Measurements from ENCODE around the gene STEEP1.

STEEP1 gene

DNA sequence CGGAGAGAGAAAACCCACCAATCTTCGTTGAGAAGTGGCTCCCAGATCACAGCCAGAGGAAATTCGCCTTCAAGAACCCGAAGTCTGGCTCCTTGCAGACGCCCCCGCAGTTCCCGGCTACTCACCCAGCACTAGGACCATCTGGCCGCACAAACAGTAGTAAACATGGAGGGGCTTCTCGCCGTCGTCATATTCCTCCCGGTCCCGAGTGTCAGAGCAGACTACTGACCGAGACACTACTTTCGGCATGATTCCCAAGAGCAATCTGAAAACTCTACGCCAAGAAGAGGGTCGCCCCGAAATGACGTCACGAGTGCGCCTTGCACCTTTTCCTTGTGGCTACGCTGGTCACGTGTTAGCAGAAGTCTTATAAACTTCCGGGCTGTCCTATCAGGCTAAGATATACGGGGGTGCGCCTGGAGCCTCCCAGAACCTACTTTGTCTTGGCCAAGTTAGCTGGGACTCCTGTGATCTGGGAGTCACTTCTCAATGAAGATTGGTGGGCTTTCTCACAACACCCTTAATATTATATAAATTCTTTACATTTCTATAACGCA lies at the start of gene STEEP1:
TSS of gene STEEP1 (minus strand) at position 303 of the 557 bp plus-strand sequence. CDS start at position 249, 54 bp downstream.
- DNase-seq (ENCODE audit: low read depth) = peak; percentile 91
- TF ChIP-seq, protein P1, sequence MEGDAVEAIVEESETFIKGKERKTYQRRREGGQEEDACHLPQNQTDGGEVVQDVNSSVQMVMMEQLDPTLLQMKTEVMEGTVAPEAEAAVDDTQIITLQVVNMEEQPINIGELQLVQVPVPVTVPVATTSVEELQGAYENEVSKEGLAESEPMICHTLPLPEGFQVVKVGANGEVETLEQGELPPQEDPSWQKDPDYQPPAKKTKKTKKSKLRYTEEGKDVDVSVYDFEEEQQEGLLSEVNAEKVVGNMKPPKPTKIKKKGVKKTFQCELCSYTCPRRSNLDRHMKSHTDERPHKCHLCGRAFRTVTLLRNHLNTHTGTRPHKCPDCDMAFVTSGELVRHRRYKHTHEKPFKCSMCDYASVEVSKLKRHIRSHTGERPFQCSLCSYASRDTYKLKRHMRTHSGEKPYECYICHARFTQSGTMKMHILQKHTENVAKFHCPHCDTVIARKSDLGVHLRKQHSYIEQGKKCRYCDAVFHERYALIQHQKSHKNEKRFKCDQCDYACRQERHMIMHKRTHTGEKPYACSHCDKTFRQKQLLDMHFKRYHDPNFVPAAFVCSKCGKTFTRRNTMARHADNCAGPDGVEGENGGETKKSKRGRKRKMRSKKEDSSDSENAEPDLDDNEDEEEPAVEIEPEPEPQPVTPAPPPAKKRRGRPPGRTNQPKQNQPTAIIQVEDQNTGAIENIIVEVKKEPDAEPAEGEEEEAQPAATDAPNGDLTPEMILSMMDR (IDR thresholded peaks at IDR 0.05; ENCODE audit: insufficient read depth, low read depth, low read length, missing control alignments) = no peak
- peak within 1 kb of the TSS; percentile 93 for H3K4me3 ChIP-seq (ENCODE audit: low read depth, low read length)

DNA sequence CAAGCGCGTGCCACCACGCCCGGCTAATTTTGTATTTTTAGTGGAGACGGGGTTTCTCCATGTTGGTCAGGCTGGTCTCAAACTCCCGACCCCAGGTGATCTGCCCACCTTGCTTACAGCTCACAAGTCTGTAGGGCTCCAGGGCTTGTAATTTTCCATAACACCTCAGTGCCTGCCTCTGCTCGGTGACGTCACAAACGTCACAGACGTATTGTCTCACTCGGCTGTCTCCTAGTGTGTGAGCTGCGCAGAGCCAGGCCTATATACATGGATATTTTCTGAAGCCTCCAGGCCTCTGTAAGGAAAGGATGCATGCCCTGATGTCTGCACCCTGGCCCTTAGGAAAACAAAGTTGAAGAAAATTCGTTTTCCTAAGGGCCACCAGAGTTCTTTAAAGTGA lies 49.6 kb upstream of the STEEP1 start:
- DNase-seq (ENCODE audit: low read depth) = no peak
- TF ChIP-seq, protein P1 (IDR thresholded peaks at IDR 0.05; ENCODE audit: insufficient read depth, low read depth, low read length, missing control alignments) = no peak
- H3K4me3 ChIP-seq (ENCODE audit: low read depth, low read length) = no peak overlapping the region

DNA sequence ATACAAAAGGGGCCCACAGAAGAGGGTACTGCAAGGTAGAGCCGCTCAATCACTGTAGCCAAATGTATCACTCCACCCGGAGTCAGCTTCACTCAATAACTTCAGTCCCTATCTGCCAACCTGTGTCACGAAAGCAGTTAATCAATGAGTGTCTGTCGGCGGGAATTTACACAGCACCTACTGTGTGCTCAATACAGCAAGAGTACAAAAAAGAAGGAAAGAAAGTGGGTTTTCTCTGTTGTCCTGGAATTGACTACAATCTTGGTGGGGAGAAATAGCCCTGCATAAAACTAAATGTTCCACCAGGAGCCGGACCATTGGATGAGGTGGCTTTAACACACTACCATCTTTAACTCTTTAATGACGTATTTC lies 41.8 kb upstream of the STEEP1 start:
- DNase-seq (ENCODE audit: low read depth) = no peak
- TF ChIP-seq, protein P1 (IDR thresholded peaks at IDR 0.05; ENCODE audit: insufficient read depth, low read depth, low read length, missing control alignments) = no peak

DNA sequence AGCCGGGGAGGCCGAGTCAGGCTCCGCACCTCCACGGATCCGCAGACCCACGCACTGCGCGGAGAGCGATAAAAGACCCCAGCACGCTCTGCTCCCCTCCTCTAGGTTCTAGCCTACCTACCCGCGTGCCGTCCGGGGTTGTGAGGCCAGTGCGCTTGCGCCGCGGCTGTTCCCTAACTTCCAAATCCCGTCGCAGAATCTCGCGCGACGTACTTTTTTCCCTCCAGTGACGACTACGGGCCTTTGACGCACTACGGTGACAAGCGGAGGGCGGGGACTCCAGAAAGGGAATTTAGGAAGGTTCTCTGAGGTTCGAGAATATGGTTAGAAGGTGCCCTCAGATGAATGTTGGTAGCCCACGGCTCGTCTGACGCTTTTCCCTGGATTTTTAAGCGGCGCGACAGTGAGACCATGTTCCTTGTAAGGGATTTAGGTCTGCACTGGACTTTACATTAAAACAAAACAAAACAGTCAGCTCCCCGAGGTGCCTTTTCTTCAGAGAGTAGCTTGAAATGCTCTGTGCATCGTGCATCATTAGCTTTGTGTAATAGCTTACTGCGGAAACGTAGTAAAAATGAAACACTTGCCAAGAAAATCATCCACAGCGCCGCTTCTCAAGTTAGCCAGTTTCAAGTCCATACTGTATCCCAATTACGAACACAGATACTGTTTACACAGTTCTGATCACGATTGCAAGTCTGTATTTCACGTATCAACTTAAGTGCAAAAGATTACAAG lies 41.2 kb upstream of the STEEP1 start, which contains the start of gene NKRF:
TSS of gene NKRF (minus strand) at position 145 of the 738 bp plus-strand sequence.
- DNase-seq (ENCODE audit: low read depth) = peak; percentile 94
- TF ChIP-seq, protein P1 (IDR thresholded peaks at IDR 0.05; ENCODE audit: insufficient read depth, low read depth, low read length, missing control alignments) = no peak
- peak within 1 kb of the TSS; percentile 79 for H3K4me3 ChIP-seq (ENCODE audit: low read depth, low read length)

More for the DNA sequence above, 41.8 kb upstream of the STEEP1 start:
- H3K4me3 ChIP-seq (ENCODE audit: low read depth, low read length) = peak overlapping the region; percentile 56

DNA sequence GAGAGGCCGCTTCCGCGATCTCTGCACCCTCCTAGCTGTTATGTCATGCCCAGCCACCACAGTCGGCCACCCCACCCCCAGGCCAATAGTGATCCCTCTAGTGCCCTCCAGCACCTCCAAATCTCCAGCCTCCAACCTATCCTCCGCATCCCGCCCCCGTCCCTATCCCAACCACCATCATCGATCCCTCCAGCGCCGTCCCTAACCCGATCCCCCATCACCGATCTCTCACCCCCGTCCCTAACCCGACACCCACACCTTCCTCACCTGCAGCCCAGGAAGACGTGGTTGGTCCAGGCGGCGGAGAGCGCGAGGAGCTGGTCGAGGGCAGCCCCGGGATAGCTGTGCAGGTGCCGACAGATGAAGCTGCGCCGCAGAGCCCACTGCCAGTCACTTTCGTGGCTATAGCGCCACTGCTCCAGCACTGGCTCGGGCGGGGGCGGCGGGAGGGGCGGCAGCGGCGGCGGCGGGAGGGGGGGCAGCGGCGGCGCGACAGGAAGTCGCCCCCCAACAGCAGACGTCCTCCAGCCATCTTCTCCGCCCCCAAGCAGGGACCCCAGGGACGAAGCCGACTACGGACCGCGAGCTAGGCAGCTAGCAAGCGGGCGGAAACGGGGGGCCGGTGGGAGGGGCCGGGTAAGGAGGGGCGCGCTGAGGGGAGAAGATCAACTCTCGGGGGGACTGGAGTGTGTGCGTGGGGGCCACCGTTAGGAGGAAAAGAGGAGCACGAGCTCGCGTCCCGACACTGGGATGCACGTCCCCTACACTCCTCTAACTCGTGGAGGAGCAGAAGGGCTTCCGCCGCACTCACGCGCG lies 40.5 kb upstream of the STEEP1 start:
- H3K4me3 ChIP-seq (ENCODE audit: low read depth, low read length) = peak overlapping the region; percentile 79
- DNase-seq (ENCODE audit: low read depth) = peak; percentile 50
- TF ChIP-seq, protein P1 (IDR thresholded peaks at IDR 0.05; ENCODE audit: insufficient read depth, low read depth, low read length, missing control alignments) = no peak

DNA sequence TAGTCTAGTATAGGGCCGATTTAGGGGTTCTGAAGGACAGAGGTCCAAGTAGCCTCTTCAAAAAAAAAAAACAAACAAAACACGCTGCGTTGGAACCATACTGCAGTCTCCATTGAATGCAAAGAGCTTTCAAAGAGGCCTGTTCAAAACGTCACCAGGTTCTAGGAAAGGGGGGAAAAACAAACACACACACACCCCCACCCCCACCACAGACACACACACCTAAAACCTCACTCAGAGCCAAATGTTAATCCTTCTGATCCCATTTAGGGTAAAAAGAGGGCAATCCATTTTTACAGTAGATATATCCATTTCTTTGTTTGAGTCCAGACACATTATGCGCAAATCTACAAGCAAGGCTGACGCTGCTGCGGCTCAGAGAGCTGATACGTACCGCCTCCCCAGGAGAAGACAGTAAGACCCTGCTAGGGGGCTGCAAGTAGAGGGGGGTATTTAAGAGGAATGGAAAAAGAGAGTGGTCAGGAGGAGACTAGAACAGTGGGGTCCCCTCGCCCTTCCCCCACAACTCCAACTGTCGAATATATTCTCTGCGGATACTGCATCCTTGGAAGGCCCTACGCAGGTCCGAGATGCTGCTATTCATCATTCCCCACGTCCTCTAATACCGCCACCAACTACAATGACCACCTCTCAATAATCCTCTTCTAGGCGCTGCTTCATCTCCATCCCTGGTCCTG lies 39.7 kb upstream of the STEEP1 start:
- TF ChIP-seq, protein P1 (IDR thresholded peaks at IDR 0.05; ENCODE audit: insufficient read depth, low read depth, low read length, missing control alignments) = no peak
- H3K4me3 ChIP-seq (ENCODE audit: low read depth, low read length) = peak overlapping the region; percentile 79
- no peak for DNase-seq (ENCODE audit: low read depth)

Data from GM12865 (cell line).